ENCODE results near the gene CDH4. TPM values are rescaled to one million over a fixed set of nuclear protein-coding genes. Genes with fewer than 3 reads are reported as not detected.

Gene CDH4
- total RNA-seq, 1 experiment from 2014 or later: 25.0 TPM

DNA sequence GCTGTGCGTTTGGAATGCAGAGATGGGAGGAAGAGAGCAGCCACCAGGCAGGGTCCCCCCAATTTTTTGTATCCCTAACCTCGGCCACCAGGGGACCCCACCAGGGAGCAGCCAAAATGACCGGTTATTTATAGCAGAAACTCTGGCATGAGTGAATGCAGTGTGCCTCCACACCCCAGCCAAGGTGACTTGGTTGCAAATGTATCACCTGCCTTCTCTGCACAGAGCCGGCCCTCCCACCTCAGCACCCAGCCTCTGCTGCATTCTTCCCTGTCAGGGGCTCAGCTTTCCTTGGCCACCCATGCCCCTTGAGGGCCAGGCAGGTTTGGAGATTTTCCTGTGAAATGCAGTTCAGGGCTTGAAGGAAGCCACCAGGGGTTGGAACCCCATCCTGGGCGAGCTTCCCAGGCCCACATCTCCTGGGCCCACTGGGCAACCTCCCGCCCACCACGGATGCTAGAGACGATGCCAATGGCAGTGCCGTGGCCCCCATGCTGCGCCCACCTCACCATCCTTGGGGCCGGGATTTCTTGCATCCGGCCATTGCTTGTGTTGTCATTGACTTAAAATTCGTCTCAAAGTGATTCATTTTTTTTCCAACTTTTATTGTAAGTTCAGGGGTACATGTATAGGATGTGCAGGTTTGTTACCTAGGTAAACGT is 522.0 kb downstream of the CDH4 start:
- no TSS peak for BruUV-seq (replicated peaks)
- ChIA-PET CTCF (no interaction called here), POLR2A (interaction anchor here (0.5 kb wide), 1 partner anchor 18 kb away, joined by 3 read pairs; no protein-coding TSS in a partner anchor)
- no peak overlapping the region for H3K27ac Mint-ChIP-seq (ENCODE audit: low read depth, unreplicated experiment)
- DNase-seq (ENCODE audit: unreplicated experiment): no peak
- TF ChIP-seq, protein P1, sequence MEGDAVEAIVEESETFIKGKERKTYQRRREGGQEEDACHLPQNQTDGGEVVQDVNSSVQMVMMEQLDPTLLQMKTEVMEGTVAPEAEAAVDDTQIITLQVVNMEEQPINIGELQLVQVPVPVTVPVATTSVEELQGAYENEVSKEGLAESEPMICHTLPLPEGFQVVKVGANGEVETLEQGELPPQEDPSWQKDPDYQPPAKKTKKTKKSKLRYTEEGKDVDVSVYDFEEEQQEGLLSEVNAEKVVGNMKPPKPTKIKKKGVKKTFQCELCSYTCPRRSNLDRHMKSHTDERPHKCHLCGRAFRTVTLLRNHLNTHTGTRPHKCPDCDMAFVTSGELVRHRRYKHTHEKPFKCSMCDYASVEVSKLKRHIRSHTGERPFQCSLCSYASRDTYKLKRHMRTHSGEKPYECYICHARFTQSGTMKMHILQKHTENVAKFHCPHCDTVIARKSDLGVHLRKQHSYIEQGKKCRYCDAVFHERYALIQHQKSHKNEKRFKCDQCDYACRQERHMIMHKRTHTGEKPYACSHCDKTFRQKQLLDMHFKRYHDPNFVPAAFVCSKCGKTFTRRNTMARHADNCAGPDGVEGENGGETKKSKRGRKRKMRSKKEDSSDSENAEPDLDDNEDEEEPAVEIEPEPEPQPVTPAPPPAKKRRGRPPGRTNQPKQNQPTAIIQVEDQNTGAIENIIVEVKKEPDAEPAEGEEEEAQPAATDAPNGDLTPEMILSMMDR (IDR thresholded peaks at IDR 0.05; ENCODE audit: unreplicated experiment): no peak
- H3K4me1 Mint-ChIP-seq (ENCODE audit: insufficient read depth, unreplicated experiment): no peaks in the 10 kb centered on the region
- H3K36me3 Mint-ChIP-seq (ENCODE audit: insufficient read depth, unreplicated experiment): peaks cover 10% of the 10 kb centered on the region
- intact Hi-C loops (cut with micrococcal nuclease): no loop called here
- no peaks in the 10 kb centered on the region for H3K9me3 Mint-ChIP-seq (ENCODE audit: unreplicated experiment)
- H3K4me3 Mint-ChIP-seq (ENCODE audit: unreplicated experiment): no peak overlapping the region
- no peaks in the 10 kb centered on the region for H3K27me3 Mint-ChIP-seq (ENCODE audit: insufficient read depth, unreplicated experiment)

DNA sequence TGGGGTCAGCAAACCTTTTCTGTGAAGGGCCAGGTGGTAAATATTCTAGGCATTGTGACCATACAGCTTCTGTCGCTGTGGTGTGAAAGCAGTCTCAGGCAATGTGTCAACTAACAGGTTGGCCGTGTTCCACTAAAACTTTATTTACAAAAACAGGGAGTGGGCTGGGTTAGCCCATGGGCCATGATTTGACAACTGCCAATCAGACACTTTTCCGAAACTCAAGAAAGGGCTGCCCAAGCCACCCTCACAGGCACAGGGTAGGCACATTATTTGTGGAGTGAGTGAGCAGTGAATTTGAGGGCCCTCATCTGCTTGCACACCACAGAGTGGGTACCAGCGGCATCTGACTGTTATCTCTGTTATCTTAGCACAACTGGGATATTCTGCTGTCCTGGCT is 523.4 kb downstream of the CDH4 start:
- no peaks in the 10 kb centered on the region for H3K9me3 Mint-ChIP-seq (ENCODE audit: unreplicated experiment)
- no peak overlapping the region for H3K27ac Mint-ChIP-seq (ENCODE audit: low read depth, unreplicated experiment)
- BruUV-seq (replicated peaks): no TSS peak
- TF ChIP-seq, protein P1 (IDR thresholded peaks at IDR 0.05; ENCODE audit: unreplicated experiment): no peak
- H3K36me3 Mint-ChIP-seq (ENCODE audit: insufficient read depth, unreplicated experiment): peaks cover 5% of the 10 kb centered on the region
- H3K4me1 Mint-ChIP-seq (ENCODE audit: insufficient read depth, unreplicated experiment): no peaks in the 10 kb centered on the region
- ChIA-PET POLR2A (no interaction called here), CTCF (no interaction called here)
- intact Hi-C loops (cut with micrococcal nuclease): no loop called here
- H3K4me3 Mint-ChIP-seq (ENCODE audit: unreplicated experiment): no peak overlapping the region
- no peak for DNase-seq (ENCODE audit: unreplicated experiment)
- H3K27me3 Mint-ChIP-seq (ENCODE audit: insufficient read depth, unreplicated experiment): no peaks in the 10 kb centered on the region

DNA sequence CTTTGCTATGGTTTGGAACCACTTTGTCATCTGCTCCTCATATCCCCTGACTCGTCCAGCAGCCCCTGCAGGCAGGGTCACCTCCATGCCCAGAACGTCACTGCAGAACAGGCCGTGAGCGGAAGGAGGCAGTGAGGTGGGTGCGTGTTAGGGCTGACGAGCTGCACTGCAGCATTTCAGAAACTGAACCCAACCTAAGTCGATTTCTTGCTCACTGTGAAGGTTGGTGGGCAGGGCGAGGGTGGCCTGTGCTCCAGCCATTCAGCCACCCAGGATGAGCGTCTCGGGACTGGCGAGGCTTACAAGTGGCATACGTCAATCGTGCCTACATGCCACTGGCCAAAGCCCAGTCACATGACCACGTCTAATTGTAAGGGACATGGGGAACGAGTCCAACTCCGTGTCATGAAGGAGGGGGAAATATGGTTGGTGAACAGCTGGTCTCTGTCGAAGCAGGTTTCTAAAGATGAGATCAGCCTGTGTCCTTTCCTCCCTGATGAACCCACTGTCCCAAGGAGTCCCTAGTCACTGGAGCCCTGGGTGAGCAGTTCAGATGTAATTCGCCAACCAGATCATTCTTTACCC is 524.5 kb downstream of the CDH4 start:
- Mint-ChIP-seq H3K27me3 (ENCODE audit: insufficient read depth, unreplicated experiment) (no peaks in the 10 kb centered on the region), H3K9me3 (ENCODE audit: unreplicated experiment) (no peaks in the 10 kb centered on the region), H3K4me1 (ENCODE audit: insufficient read depth, unreplicated experiment) (no peaks in the 10 kb centered on the region), H3K36me3 (ENCODE audit: insufficient read depth, unreplicated experiment) (peaks cover 5% of the 10 kb centered on the region), H3K4me3 (ENCODE audit: unreplicated experiment) (no peak overlapping the region), H3K27ac (ENCODE audit: low read depth, unreplicated experiment) (no peak overlapping the region)
- intact Hi-C loops (cut with micrococcal nuclease): no loop called here
- CTCF ChIA-PET: interaction anchor here (0.6 kb wide), 1 partner anchor 423 kb away, joined by 3 read pairs; no protein-coding TSS in a partner anchor
- no TSS peak for BruUV-seq (replicated peaks)
- POLR2A ChIA-PET: no interaction called here
- TF ChIP-seq, protein P1 (IDR thresholded peaks at IDR 0.05; ENCODE audit: unreplicated experiment): no peak
- DNase-seq (ENCODE audit: unreplicated experiment): no peak

DNA sequence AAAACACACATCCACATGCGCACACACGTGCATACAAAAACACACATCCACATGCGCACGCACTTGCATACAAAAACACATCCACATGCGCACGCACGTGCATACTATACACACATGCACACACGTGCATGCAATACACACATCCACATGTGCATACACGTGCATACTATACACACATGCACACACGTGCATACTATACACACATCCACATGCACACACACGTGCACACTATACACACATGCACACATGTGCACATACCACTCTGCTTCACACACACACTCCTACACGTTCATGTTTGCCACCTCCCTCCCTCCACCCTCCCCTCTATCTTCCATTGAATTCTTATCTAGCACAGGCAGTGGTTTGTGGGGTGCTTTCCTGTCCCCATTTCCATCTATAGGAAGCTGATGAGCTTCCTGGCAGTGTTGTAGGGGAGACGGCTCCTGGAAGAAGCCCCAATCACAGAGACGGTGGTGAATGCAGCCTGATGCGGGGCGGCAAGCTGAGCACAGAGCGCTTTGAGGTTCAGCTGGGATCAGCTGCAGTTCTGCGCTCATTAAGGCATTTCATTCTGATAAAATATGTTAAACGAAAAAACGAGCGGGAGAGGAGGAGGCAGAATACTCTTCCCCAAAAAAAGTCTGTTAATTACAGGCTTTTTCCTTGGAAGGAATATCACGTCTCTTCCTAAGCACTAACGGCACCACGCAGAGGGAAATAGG is 525.9 kb downstream of the CDH4 start:
- TF ChIP-seq, protein P1 (IDR thresholded peaks at IDR 0.05; ENCODE audit: unreplicated experiment): no peak
- H3K9me3 Mint-ChIP-seq (ENCODE audit: unreplicated experiment): no peaks in the 10 kb centered on the region
- H3K4me1 Mint-ChIP-seq (ENCODE audit: insufficient read depth, unreplicated experiment): no peaks in the 10 kb centered on the region
- H3K27ac Mint-ChIP-seq (ENCODE audit: low read depth, unreplicated experiment): no peak overlapping the region
- peaks cover 5% of the 10 kb centered on the region for H3K36me3 Mint-ChIP-seq (ENCODE audit: insufficient read depth, unreplicated experiment)
- ChIA-PET CTCF (no interaction called here), POLR2A (no interaction called here)
- BruUV-seq (replicated peaks): no TSS peak
- no peak overlapping the region for H3K4me3 Mint-ChIP-seq (ENCODE audit: unreplicated experiment)
- DNase-seq (ENCODE audit: unreplicated experiment): no peak
- intact Hi-C loops (cut with micrococcal nuclease): no loop called here
- no peaks in the 10 kb centered on the region for H3K27me3 Mint-ChIP-seq (ENCODE audit: insufficient read depth, unreplicated experiment)

All from MCF 10A (cell line).